Measurements from ENCODE around the gene EHMT1. TPM values are rescaled to one million over a fixed set of nuclear protein-coding genes. Genes with fewer than 3 reads are reported as not detected.
"Not testable (repeated sequence)": the region's sequence is repeated elsewhere in the genome, so short reads cannot be mapped to it uniquely, and the experiment has no call there.

EHMT1 gene
- total RNA-seq, 1 donor from 2014 or later: 95.3 TPM

GRCh38 chr9:137590123-137590468 is 28.7 kb upstream of the EHMT1 start:
- DNase-seq (ENCODE audit: low spot score): no peak

- peak; percentile 98 for DNase-seq (ENCODE audit: low spot score)
These were observed 28.1 kb upstream of the EHMT1 start, which contains the start of gene ZMYND19 for GRCh38 chr9:137590469-137591383. Gene ZMYND19 (minus strand): TSS chr9:137590512. CDS start chr9:137590263, 249 bp downstream.

DNA sequence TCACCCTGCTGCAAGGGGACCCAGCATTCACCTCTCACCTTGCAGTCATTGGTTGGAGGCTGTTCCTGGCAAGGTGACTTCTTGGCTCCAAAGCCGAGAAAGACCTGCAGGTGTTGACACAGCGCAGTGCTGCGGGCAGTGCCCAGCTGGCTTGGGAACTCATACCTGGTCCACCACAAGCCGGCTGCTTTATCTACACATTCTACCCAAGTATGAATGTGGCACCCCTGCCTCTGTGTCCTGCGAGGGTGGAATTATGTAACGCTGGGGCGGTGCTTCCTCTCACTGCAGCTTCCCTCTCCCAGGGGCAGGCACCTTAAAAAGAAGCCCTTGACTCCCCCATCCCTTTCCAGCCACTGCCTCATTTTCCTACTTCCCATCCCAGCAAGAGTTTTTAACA is 26.0 kb upstream of the EHMT1 start:
- DNase-seq (ENCODE audit: low spot score): no peak

DNA sequence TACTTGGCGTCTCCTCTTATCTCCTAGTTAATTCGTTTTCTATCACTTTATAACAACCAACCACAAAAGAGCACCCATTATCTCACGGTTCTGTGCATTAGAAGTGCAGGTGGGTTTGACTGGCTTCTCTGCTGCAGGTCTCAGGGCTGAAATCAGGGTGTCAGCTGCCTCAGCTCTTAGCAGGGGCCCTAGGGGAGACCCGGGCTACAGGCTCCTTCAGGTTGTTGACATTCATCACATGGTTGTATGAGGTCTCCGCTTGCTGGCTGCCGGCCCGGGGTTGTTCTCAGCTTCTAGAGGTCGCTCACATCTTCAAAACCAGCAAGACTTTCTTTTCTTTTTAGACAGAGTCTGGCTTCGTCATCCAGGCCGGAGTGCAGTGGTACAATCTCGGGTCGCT is 25.6 kb upstream of the EHMT1 start:
- no peak for DNase-seq (ENCODE audit: low spot score)

DNA sequence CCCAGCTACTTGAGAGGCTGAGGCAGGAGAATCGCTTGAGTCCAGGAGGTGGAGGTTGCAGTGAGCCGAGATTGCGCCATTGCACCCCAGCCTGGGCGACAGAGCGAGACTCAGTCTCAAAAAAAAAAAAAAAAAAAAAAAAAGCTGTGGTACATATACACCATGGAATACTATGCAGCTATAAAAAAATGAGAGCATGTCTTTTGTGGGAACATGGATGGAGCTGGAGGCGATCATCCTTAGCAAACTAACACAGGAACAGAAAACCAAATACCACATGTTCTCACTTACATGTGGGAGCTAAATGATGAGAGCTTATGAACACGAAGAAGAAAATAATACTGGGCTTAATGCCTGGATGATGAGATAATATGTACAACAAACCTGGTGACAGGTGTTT is 22.2 kb upstream of the EHMT1 start:
- DNase-seq (ENCODE audit: low spot score): not testable (repeated sequence)

- no peak for DNase-seq (ENCODE audit: low spot score)
These were observed 19.9 kb upstream of the EHMT1 start for GRCh38 chr9:137598943-137599342.

- no peak for DNase-seq (ENCODE audit: low spot score)
These were observed 16.1 kb upstream of the EHMT1 start for GRCh38 chr9:137602661-137603060.

GRCh38 chr9:137603879-137604278 is 14.9 kb upstream of the EHMT1 start:
- DNase-seq (ENCODE audit: low spot score): no peak

- DNase-seq (ENCODE audit: low spot score): no peak
These were observed 14.3 kb upstream of the EHMT1 start for GRCh38 chr9:137604345-137605086.

DNA sequence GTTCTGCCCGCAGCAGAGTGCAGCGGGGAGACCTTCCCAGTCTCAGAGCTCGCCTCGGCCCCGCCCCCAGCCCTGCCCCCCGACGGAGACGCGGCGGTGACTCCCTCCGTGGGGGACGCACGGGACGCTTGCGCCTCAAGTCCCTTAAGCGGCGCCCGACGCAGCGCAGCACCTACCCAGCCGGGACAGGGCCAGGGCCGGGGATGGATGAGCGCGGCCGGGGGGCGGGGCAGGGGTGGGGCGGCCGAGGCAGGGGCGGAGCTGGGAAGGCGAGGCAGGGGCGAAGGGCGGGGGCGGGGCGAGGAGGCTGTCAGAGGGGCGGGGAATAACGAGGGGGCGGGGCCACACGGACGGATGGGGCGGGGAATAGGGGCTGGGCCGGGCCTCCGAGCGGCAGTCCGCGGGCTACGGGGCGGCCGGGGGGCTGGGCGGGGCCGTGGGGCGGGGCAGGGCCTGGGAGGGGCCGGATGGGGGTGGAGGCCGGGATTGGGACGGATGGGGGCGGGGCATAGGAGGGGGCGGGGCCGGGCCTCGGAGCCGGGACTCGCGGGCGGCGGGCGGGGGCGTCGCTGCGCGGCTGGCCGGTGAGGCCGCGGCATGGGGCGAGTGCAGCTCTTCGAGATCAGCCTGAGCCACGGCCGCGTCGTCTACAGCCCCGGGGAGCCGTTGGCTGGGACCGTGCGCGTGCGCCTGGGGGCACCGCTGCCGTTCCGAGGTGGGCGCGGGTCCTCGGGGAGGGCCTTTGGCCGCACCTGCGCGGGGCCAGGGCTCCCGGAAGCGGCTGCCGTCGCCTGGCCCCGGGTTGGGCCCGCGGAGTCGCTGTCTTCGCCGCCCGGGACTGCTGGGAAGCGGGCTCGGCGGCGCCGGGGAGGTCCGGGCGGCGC is 13.4 kb upstream of the EHMT1 start, which contains the start of gene ARRDC1:
TSS of gene ARRDC1 (plus strand) at position 566 of the 884 bp plus-strand sequence. CDS start at position 598, 32 bp downstream.
- peak; percentile 96 for DNase-seq (ENCODE audit: low spot score)

DNA sequence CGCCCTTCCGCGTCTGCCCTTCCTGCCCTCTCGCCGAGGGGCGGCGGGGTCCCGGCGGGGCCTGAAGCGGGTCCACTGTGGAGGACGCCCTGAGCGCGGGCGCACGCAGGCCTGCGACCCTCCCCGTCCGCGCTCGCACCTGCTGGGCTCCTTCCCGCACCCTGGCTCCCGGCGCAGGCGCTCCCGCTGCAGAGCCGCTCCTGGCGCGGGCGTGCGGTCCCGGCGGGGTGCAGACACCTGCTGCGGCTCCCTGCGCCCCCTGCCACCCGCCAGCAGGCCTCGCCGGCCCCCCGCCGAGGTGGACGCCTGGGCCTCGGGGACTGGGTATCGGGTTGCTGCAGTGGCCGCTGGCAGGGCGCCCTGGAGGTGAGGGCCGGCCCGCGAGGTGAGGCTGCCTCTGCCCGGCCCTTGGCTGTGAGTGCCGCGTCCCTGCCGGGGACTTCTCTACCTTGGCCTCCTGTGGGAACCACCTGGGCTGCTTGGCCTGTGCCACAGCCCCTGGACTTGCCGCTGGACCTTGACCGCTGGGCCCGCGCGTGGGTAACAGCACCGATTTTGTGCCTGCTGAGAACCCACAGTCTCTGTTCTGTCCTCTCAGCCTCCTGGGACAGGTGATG is 12.7 kb upstream of the EHMT1 start:
- DNase-seq (ENCODE audit: low spot score): no peak

- no peak for DNase-seq (ENCODE audit: low spot score)
These were observed 12.1 kb upstream of the EHMT1 start for GRCh38 chr9:137606734-137607138.

DNA sequence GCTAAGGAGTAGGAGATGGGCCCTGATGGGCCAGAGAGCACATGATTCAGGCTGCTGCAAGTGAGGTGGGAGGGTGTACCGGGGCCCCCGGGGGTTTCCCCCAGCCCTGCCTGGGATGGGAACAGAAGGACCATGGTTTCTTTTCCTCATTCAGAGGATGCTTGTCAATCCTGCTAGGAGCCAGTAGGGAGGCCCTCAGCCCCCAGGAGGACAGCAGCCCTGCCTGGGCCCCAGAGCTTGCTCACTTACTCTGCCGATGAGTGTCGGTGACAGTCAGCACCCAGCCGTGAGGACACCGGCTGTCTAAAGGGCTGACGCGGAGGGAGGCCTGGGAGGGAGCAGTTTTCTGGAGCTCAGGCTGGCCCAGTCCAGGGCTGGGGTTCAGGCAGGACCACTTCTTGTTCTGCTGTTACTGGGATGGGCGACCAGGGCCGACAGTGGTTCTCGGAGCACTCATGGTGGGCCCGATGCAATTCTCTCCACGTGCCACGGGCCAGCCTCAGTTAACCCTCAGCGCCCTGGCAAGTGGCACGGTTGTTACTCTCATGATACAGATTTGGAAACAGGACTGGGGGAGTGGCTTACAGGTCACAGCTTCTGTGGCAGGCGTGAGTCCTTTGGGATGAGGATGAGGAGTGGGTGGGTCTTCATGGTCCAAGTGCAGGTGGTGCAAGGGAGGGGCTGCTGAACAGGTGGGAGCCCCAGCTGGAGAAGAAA is 11.5 kb upstream of the EHMT1 start:
- no peak for DNase-seq (ENCODE audit: low spot score)

- DNase-seq (ENCODE audit: low spot score): no peak
These were observed 7.9 kb upstream of the EHMT1 start for GRCh38 chr9:137610944-137611343.

DNA sequence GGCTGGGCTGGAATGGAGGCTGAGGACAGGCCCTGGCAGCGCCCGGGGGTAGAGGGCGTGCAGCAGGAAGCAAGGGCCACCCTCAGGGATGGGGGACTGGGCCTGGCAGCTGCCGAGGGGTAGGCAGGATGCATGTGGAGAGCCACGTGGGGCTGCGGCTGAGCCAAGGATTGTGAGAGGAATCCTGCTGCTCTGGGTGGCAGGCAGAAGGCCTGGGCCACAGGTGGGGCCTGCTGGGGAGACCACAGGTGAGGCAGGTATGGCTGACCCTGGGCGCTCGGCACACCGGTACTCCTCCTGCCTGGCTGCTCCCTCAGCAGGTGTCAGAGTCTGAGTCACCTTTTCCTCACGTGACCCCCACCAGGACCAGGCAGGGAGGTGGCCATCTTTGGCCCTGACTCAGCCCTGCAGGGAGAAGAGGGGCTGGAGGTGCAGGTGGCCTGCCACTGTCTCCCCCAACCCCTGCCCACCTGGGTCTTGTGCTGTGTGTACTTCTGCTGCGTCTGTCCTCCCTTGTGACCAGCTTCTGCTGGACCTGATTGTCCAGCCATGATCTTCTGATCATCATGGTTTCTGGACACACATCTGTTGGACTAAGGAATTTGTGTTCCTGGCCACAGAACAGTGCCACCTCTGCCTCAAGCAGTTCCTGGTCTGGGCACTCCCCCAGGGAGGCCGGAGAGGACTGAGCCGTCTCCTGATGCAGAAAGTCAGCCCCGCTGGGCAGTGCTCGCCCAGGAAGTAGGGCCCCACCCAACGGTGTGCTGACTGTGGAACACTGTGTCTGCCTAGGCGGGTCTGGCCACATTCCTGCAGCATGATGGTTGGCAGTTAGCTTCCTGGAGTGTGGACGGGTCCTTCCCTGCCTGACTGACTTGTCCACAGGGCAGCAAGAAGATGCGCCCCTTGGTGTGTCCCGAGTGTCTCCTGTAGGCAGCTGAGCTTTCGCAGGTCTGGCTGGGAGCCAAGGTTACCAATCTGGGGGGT is 6.9 kb upstream of the EHMT1 start:
- DNase-seq (ENCODE audit: low spot score): no peak

DNA sequence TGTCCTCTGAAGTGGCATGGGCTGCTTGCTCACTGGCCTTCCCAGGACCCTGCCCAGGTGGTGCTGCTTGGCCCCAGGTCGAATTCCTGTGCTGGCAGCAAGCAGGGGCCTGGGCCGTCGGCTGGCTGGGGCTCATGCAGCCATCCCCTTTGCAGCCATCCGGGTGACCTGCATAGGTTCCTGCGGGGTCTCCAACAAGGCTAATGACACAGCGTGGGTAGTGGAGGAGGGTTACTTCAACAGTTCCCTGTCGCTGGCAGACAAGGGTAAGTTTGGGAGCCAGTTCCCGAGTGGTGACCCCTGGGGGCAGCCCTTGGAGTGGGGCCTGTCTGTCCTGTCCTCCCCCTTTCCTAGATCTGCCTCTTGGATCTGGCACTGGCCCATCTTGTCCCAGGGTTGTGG is 6.1 kb upstream of the EHMT1 start:
- no peak for DNase-seq (ENCODE audit: low spot score)

GRCh38 chr9:137613259-137613658 is 5.5 kb upstream of the EHMT1 start:
- DNase-seq (ENCODE audit: low spot score): no peak

- DNase-seq (ENCODE audit: low spot score): no peak
These were observed 4.9 kb upstream of the EHMT1 start for GRCh38 chr9:137613738-137614523.

Measured in mesenteric fat pad (tissue), 1 donor.